Measurements from ENCODE around the gene ZBTB49. TPM values are rescaled to one million over a fixed set of nuclear protein-coding genes. Genes with fewer than 3 reads are reported as not detected.
A peak's percentile ranks its signal among the peaks of the same experiment; 100 is the strongest.

The ZBTB49 gene
- total and polyA plus RNA-seq, 4 donors: 1.4 to 7.4 (median 4.8) TPM

GRCh38 chr4:4350909-4351308 is 60.9 kb downstream of the ZBTB49 start:
- Histone ChIP-seq H3K4me3 (ENCODE audit: low read length in 2 of 2) (no peak overlapping the region), H3K9me3 (ENCODE audit: control insufficient read depth, low read length) (peaks cover 1% of the 10 kb centered on the region), H3K36me3 (ENCODE audit: control insufficient read depth in 1 of 2, insufficient read depth in 2 of 2, low read length in 1 of 2) (no peaks in the 10 kb centered on the region), H3K4me1 (ENCODE audit: control insufficient read depth in 1 of 2, insufficient read depth in 2 of 2, low read length in 2 of 2) (no peaks in the 10 kb centered on the region), H3K27ac (ENCODE audit: low read depth in 1 of 2, low read length in 2 of 2) (no peak overlapping the region), H3K27me3 (ENCODE audit: control insufficient read depth in 1 of 2, insufficient read depth in 2 of 2, low read length in 1 of 2) (peaks cover 0 to 3% of the 10 kb centered on the region in 2 donors)
- intact Hi-C loops (cut with DNase I): no loop called here
- ATAC-seq (ENCODE audit: low FRiP score) (no peak), DNase-seq (no peak)
- WGBS, 2 donors: 38 to 49% methylated on average over 4 of the region's 4 CpGs

- DNase-seq: peak in 1 of 2 donors; percentile 9
- Histone ChIP-seq H3K4me1 (ENCODE audit: control insufficient read depth in 1 of 2, insufficient read depth in 2 of 2, low read length in 2 of 2) (no peaks in the 10 kb centered on the region), H3K9me3 (ENCODE audit: control insufficient read depth, low read length) (peaks cover 1% of the 10 kb centered on the region), H3K36me3 (ENCODE audit: control insufficient read depth in 1 of 2, insufficient read depth in 2 of 2, low read length in 1 of 2) (no peaks in the 10 kb centered on the region), H3K27ac (ENCODE audit: low read depth in 1 of 2, low read length in 2 of 2) (no peak overlapping the region), H3K27me3 (ENCODE audit: control insufficient read depth in 1 of 2, insufficient read depth in 2 of 2, low read length in 1 of 2) (peaks cover 0 to 3% of the 10 kb centered on the region in 2 donors), H3K4me3 (ENCODE audit: low read length in 2 of 2) (no peak overlapping the region)
- 44 to 54% methylated on average over 1 of the region's 1 CpG for WGBS, 2 donors
- intact Hi-C loops (cut with DNase I): no loop called here
- no peak for ATAC-seq (ENCODE audit: low FRiP score)
These were observed 65.3 kb downstream of the ZBTB49 start for GRCh38 chr4:4355302-4355701.

- H3K27ac ChIP-seq (ENCODE audit: low read depth in 1 of 2, low read length in 2 of 2): no peak overlapping the region
- ATAC-seq (ENCODE audit: low FRiP score): no peak
- H3K36me3 ChIP-seq (ENCODE audit: control insufficient read depth in 1 of 2, insufficient read depth in 2 of 2, low read length in 1 of 2): no peaks in the 10 kb centered on the region
- peaks cover 0 to 3% of the 10 kb centered on the region in 2 donors for H3K27me3 ChIP-seq (ENCODE audit: control insufficient read depth in 1 of 2, insufficient read depth in 2 of 2, low read length in 1 of 2)
- intact Hi-C loops (cut with DNase I): no loop called here
- peak in 1 of 2 donors; percentile 62 for DNase-seq
- WGBS, 2 donors: 48 to 51% methylated on average over 25 to 26 of the region's 26 CpGs
- H3K4me3 ChIP-seq (ENCODE audit: low read length in 2 of 2): no peak overlapping the region
- no peaks in the 10 kb centered on the region for H3K4me1 ChIP-seq (ENCODE audit: control insufficient read depth in 1 of 2, insufficient read depth in 2 of 2, low read length in 2 of 2)
- peaks cover 1% of the 10 kb centered on the region for H3K9me3 ChIP-seq (ENCODE audit: control insufficient read depth, low read length)
These were observed 66.3 kb downstream of the ZBTB49 start for GRCh38 chr4:4356106-4357041.

- no peak overlapping the region for H3K27ac ChIP-seq (ENCODE audit: low read depth in 1 of 2, low read length in 2 of 2)
- intact Hi-C loops (cut with DNase I): no loop called here
- no peaks in the 10 kb centered on the region for H3K9me3 ChIP-seq (ENCODE audit: control insufficient read depth, low read length)
- no peaks in the 10 kb centered on the region for H3K4me1 ChIP-seq (ENCODE audit: control insufficient read depth in 1 of 2, insufficient read depth in 2 of 2, low read length in 2 of 2)
- peaks cover 0 to 3% of the 10 kb centered on the region in 2 donors for H3K27me3 ChIP-seq (ENCODE audit: control insufficient read depth in 1 of 2, insufficient read depth in 2 of 2, low read length in 1 of 2)
- WGBS, 2 donors: 57 to 58% methylated on average over 13 of the region's 13 CpGs
- no peak overlapping the region for H3K4me3 ChIP-seq (ENCODE audit: low read length in 2 of 2)
- H3K36me3 ChIP-seq (ENCODE audit: control insufficient read depth in 1 of 2, insufficient read depth in 2 of 2, low read length in 1 of 2): no peaks in the 10 kb centered on the region
- ATAC-seq (ENCODE audit: low FRiP score) (no peak), DNase-seq (peak in 1 of 2 donors; percentile 30)
These were observed 68.2 kb downstream of the ZBTB49 start for GRCh38 chr4:4358093-4358854.

GRCh38 chr4:4361883-4362282 is 71.8 kb downstream of the ZBTB49 start:
- H3K9me3 ChIP-seq (ENCODE audit: control insufficient read depth, low read length): no peaks in the 10 kb centered on the region
- 76% methylated on average over 8 of the region's 8 CpGs for WGBS, 2 donors
- ATAC-seq (ENCODE audit: low FRiP score) (no peak), DNase-seq (peak in 1 of 2 donors; percentile 19)
- no peaks in the 10 kb centered on the region for H3K4me1 ChIP-seq (ENCODE audit: control insufficient read depth in 1 of 2, insufficient read depth in 2 of 2, low read length in 2 of 2)
- intact Hi-C loops (cut with DNase I): no loop called here
- H3K36me3 ChIP-seq (ENCODE audit: control insufficient read depth in 1 of 2, insufficient read depth in 2 of 2, low read length in 1 of 2): no peaks in the 10 kb centered on the region
- no peak overlapping the region for H3K4me3 ChIP-seq (ENCODE audit: low read length in 2 of 2)
- no peak overlapping the region for H3K27ac ChIP-seq (ENCODE audit: low read depth in 1 of 2, low read length in 2 of 2)
- H3K27me3 ChIP-seq (ENCODE audit: control insufficient read depth in 1 of 2, insufficient read depth in 2 of 2, low read length in 1 of 2): no peaks in the 10 kb centered on the region

- peak in 1 of 2 donors; percentile 68 for DNase-seq
- no peaks in the 10 kb centered on the region for H3K9me3 ChIP-seq (ENCODE audit: control insufficient read depth, low read length)
- no peak overlapping the region for H3K27ac ChIP-seq (ENCODE audit: low read depth in 1 of 2, low read length in 2 of 2)
- H3K27me3 ChIP-seq (ENCODE audit: control insufficient read depth in 1 of 2, insufficient read depth in 2 of 2, low read length in 1 of 2): no peaks in the 10 kb centered on the region
- 58 to 66% methylated on average over 16 of the region's 16 CpGs for WGBS, 2 donors
- no peak overlapping the region for H3K4me3 ChIP-seq (ENCODE audit: low read length in 2 of 2)
- intact Hi-C loops (cut with DNase I): no loop called here
- no peaks in the 10 kb centered on the region for H3K36me3 ChIP-seq (ENCODE audit: control insufficient read depth in 1 of 2, insufficient read depth in 2 of 2, low read length in 1 of 2)
- H3K4me1 ChIP-seq (ENCODE audit: control insufficient read depth in 1 of 2, insufficient read depth in 2 of 2, low read length in 2 of 2): no peaks in the 10 kb centered on the region
- ATAC-seq (ENCODE audit: low FRiP score): no peak
These were observed 73.1 kb downstream of the ZBTB49 start for GRCh38 chr4:4362991-4363697.

- H3K27ac ChIP-seq (ENCODE audit: low read depth in 1 of 2, low read length in 2 of 2): no peak overlapping the region
- 69 to 76% methylated on average over 3 of the region's 3 CpGs for WGBS, 2 donors
- H3K4me3 ChIP-seq (ENCODE audit: low read length in 2 of 2): no peak overlapping the region
- ATAC-seq (ENCODE audit: low FRiP score) (no peak), DNase-seq (peak in 1 of 2 donors; percentile 15)
- H3K4me1 ChIP-seq (ENCODE audit: control insufficient read depth in 1 of 2, insufficient read depth in 2 of 2, low read length in 2 of 2): no peaks in the 10 kb centered on the region
- H3K36me3 ChIP-seq (ENCODE audit: control insufficient read depth in 1 of 2, insufficient read depth in 2 of 2, low read length in 1 of 2): no peaks in the 10 kb centered on the region
- intact Hi-C loops (cut with DNase I): no loop called here
- H3K9me3 ChIP-seq (ENCODE audit: control insufficient read depth, low read length): no peaks in the 10 kb centered on the region
- H3K27me3 ChIP-seq (ENCODE audit: control insufficient read depth in 1 of 2, insufficient read depth in 2 of 2, low read length in 1 of 2): no peaks in the 10 kb centered on the region
These were observed 74.0 kb downstream of the ZBTB49 start for GRCh38 chr4:4364061-4364460.

- no peak for ATAC-seq (ENCODE audit: low FRiP score)
- intact Hi-C loops (cut with DNase I): no loop called here
- H3K27ac ChIP-seq (ENCODE audit: low read depth in 1 of 2, low read length in 2 of 2): no peak overlapping the region
- no peak overlapping the region for H3K4me3 ChIP-seq (ENCODE audit: low read length in 2 of 2)
- peak in 1 of 2 donors; percentile 12 for DNase-seq
- H3K27me3 ChIP-seq (ENCODE audit: control insufficient read depth in 1 of 2, insufficient read depth in 2 of 2, low read length in 1 of 2): no peaks in the 10 kb centered on the region
- H3K9me3 ChIP-seq (ENCODE audit: control insufficient read depth, low read length): peaks cover 2% of the 10 kb centered on the region
- no peaks in the 10 kb centered on the region for H3K4me1 ChIP-seq (ENCODE audit: control insufficient read depth in 1 of 2, insufficient read depth in 2 of 2, low read length in 2 of 2)
- WGBS, 2 donors: 70 to 76% methylated on average over 9 of the region's 9 CpGs
- no peaks in the 10 kb centered on the region for H3K36me3 ChIP-seq (ENCODE audit: control insufficient read depth in 1 of 2, insufficient read depth in 2 of 2, low read length in 1 of 2)
These were observed 74.6 kb downstream of the ZBTB49 start for GRCh38 chr4:4364486-4365208.
